Activated CD4-positive, CD25-positive, alpha-beta regulatory T cell treated with anti-CD3 and anti-CD28 coated beads, Interleukin-2, amount 50 U/mL, for 16 hours (primary cell): ENCODE measurements around the gene ANXA4.
"Not testable (repeated sequence)": the region's sequence is repeated elsewhere in the genome, so short reads cannot be mapped to it uniquely, and the experiment has no call there.

Experiments
- DNase-seq: peaks from one replicate; pipeline ENCODE4 v3.0.0-alpha.2; 2020; ENCODE audit warnings: low read depth, low spot score

ANXA4 gene

GRCh38 chr2:69720404-69720803 is 21.5 kb upstream of the ANXA4 start:
- no peak for DNase-seq

GRCh38 chr2:69721022-69721421 is 20.9 kb upstream of the ANXA4 start:
- no peak for DNase-seq

- no peak for DNase-seq
Observed at GRCh38 chr2:69723791-69724190, 18.1 kb upstream of the ANXA4 start.

- peak; percentile 80 for DNase-seq
Observed at GRCh38 chr2:69724540-69725159, 17.3 kb upstream of the ANXA4 start.

GRCh38 chr2:69725706-69726360 is 16.1 kb upstream of the ANXA4 start:
- no peak for DNase-seq

GRCh38 chr2:69729266-69729665 is 12.7 kb upstream of the ANXA4 start:
- no peak for DNase-seq

- DNase-seq: no peak
Observed at GRCh38 chr2:69729781-69730180, 12.2 kb upstream of the ANXA4 start.

- no peak for DNase-seq
Observed at GRCh38 chr2:69731147-69731970, 10.6 kb upstream of the ANXA4 start.

GRCh38 chr2:69733342-69734034 is 8.4 kb upstream of the ANXA4 start:
- DNase-seq: no peak

- no peak for DNase-seq
Observed at GRCh38 chr2:69734035-69734611, 7.8 kb upstream of the ANXA4 start.

- no peak for DNase-seq
Observed at GRCh38 chr2:69734854-69735544, 6.9 kb upstream of the ANXA4 start.

- DNase-seq: no peak
Observed at GRCh38 chr2:69735686-69736085, 6.2 kb upstream of the ANXA4 start.

GRCh38 chr2:69738149-69738548 is 3.8 kb upstream of the ANXA4 start:
- DNase-seq: not testable (repeated sequence)

- no peak for DNase-seq
Observed at GRCh38 chr2:69740502-69740951, 1.4 kb upstream of the ANXA4 start.

- DNase-seq: no peak
Observed at GRCh38 chr2:69741229-69741574, 732 bp upstream of the ANXA4 start.

- DNase-seq: no peak
Observed at GRCh38 chr2:69742322-69742952, 503 bp downstream of the ANXA4 start.

GRCh38 chr2:69743847-69744264 is 1.9 kb downstream of the ANXA4 start:
- no peak for DNase-seq

- no peak for DNase-seq
Observed at GRCh38 chr2:69744456-69744855, 2.5 kb downstream of the ANXA4 start.

- no peak for DNase-seq
Observed at GRCh38 chr2:69745035-69745434, 3.1 kb downstream of the ANXA4 start.

- no peak for DNase-seq
Observed at GRCh38 chr2:69750246-69750645, 8.3 kb downstream of the ANXA4 start.
